Body of pancreas (tissue), 4 donors: ENCODE measurements around the gene KLF6. TPM values are rescaled to one million over a fixed set of nuclear protein-coding genes. Genes with fewer than 3 reads are reported as not detected.

ENCODE experiments used
- ATAC-seq: fragments of 150-250 bp; one replicate; pipeline ENCODE4 v1.9.1; 2016
- DNase-seq, 4 donors: peaks; one replicate each; pipeline ENCODE4 v3.0.0-alpha.2; 2019
- H3K27ac ChIP-seq, 4 donors: fragments of 200-600 bp; sonication (generic); 1 replicate in 3 of 4; 2 replicates in 1 of 4; pipeline versions ENCODE4 v1.5.1 to v1.6.1; 2016 to 2019; ENCODE audit warnings: mild to moderate bottlenecking in 1 of 4, mixed read lengths in 1 of 4, moderate library complexity in 1 of 4
- H3K27me3 ChIP-seq, 2 donors: fragments of 200-600 bp; sonication (generic); one replicate each; pipeline ENCODE4 v1.6.0; 2016; ENCODE audit warnings: mild to moderate bottlenecking in 1 of 2
- H3K36me3 ChIP-seq, 2 donors: fragments of 200-600 bp; sonication (generic); replicated peaks in 1 of 2; 2 replicates each; pipeline ENCODE4 v1.5.1; 2016; ENCODE audit warnings: low read depth in 2 of 2; ENCODE audit not compliant: insufficient read depth in 1 of 2
- H3K4me1 ChIP-seq: fragments of 200-600 bp; sonication (generic); one replicate; pipeline ENCODE4 v1.6.0; 2016
- H3K4me3 ChIP-seq, 2 donors: fragments of 200-600 bp; sonication (generic); 1 replicate in 1 of 2; 2 replicates in 1 of 2; pipeline ENCODE4 v1.5.1; 2016 to 2019
- H3K9me3 ChIP-seq, 3 donors: fragments of 200-600 bp; sonication (generic); 1 replicate in 2 of 3; 2 replicates in 1 of 3; pipeline ENCODE4 v1.5.1; 2016
- CTCF ChIP-seq, 7 experiments: fragments of 450-650 bp in 4 of 7; fragments of 200-600 bp in 3 of 7; sonication (generic) in 3 of 7; IDR thresholded peaks; one replicate each; pipeline ENCODE4 v1.5.1; 2016 to 2019; ENCODE audit warnings: antibody characterized with exemption in 7 of 7
- POLR2A ChIP-seq, 3 donors: fragments of 450-650 bp; IDR thresholded peaks; one replicate each; pipeline ENCODE4 v1.6.1; 2016; ENCODE audit warnings: antibody characterized with exemption in 3 of 3, mild to moderate bottlenecking in 2 of 3
- WGBS, 2 donors: methylation state at CpG; one replicate each; pipeline ENCODE4 v1.1.5; 2017; 5-methylcytosine and 5-hydroxymethylcytosine counted together
- intact Hi-C: fragments of 100-400 bp; cut with DNase I; formaldehyde crosslinking; loops from one replicate; pipeline ENCODE4 v1.15.1; 2023
- total RNA-seq, 2 donors: library from RNA; depleted of rRNA; stranded (reverse); fragments of >200 nt; gene quantifications; one replicate each; pipeline ENCODE4 v1.1.0, GENCODE V29; 2016

KLF6 gene
- total RNA-seq, 2 donors from 2014 or later: 92.1 to 294 TPM

DNA sequence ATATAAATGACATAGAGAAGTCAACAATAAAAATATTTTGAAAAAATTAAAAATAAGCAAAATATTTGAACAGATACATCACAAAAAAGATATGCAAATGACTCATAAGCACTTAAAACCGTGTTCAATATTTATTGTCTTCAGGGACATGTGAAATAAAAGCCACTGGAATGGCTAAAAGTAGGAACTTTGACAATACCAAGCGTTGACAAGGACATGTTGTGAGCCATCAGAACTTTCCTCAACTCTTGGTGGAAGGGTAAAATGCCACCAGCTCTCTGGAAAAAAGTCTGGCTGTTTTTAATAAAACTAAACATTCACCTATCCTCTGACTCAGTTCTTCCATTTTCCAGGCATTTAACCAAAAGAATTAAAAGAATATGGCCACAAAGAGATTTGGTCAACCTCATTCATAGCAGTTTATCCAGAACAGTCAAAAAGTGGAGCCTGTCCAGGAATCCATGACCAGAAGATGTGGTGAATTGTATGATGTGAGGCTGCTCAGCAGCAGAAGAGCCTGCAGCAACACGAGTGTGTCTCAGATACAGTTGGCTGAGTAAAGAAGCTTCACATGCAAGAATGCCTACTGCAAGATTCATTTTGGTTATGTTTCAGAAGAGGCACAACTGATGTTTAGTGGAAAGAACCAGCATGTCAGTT is 7.1 kb upstream of the KLF6 start:
- no peaks in the 10 kb centered on the region for H3K36me3 ChIP-seq
- ATAC-seq (no peak), DNase-seq (no peak)
- TF ChIP-seq CTCF (IDR thresholded peaks at IDR 0.05) (no peak), POLR2A (IDR thresholded peaks at IDR 0.05) (no peak)
- no peak overlapping the region for H3K27ac ChIP-seq
- H3K27me3 ChIP-seq: no peaks in the 10 kb centered on the region
- H3K9me3 ChIP-seq: no peaks in the 10 kb centered on the region
- no peak overlapping the region for H3K4me3 ChIP-seq
- intact Hi-C loops: no loop called here
- 75 to 79% methylated on average over 3 of the region's 3 CpGs for WGBS, 2 donors
- H3K4me1 ChIP-seq: peaks cover under 1% of the 10 kb centered on the region

DNA sequence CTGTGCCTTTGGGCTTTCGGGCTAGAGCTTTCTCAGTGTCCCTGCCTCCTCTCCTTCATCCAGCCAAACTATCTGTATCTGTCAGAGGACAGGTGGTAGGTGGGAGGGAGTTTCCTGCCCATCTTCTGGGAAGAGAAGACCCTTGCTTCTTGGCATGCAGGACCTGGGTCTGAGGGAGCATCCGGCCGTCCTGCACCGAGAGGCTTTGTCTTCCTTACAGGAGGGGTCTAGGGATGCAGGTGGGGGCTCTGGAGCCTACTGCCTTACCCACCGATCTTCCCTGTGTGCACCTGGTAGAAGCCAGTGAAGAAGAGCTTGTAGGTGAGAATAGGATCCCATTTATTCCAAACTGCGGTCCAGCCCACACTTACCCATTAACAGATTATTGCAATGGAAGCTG is 5.8 kb upstream of the KLF6 start:
- Histone ChIP-seq H3K27ac (no peak overlapping the region), H3K4me1 (peaks cover 13% of the 10 kb centered on the region), H3K4me3 (no peak overlapping the region), H3K36me3 (no peaks in the 10 kb centered on the region), H3K9me3 (no peaks in the 10 kb centered on the region), H3K27me3 (no peaks in the 10 kb centered on the region)
- ATAC-seq (no peak), DNase-seq (no peak)
- TF ChIP-seq POLR2A (IDR thresholded peaks at IDR 0.05) (no peak), CTCF (IDR thresholded peaks at IDR 0.05) (no peak)
- WGBS, 2 donors: 69 to 92% methylated on average over 2 to 6 of the region's 6 CpGs
- intact Hi-C loops: no loop called here

DNA sequence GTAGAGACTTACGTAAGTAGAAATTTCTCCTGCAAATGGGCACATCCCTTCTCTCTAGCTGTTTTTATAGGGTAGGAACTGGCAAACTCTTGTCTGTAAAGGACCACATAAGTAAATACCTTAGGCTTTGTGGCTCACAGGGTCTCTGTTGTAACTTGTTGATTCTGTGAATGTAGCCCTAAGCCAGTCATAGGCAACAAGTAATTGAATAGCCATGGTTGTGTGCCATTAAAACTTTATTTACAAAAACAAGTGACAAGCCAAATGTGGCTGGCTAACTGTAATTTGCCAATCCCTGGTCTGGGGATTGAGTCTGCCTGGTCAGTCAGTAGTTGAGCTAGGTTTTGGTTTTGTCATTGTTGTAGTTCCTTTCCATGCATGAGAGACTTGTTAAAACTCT is 5.3 kb upstream of the KLF6 start:
- H3K4me1 ChIP-seq: peaks cover 13% of the 10 kb centered on the region
- 90 to 96% methylated on average over 1 of the region's 1 CpG for WGBS, 2 donors
- DNase-seq (no peak), ATAC-seq (no peak)
- TF ChIP-seq POLR2A (IDR thresholded peaks at IDR 0.05) (no peak), CTCF (IDR thresholded peaks at IDR 0.05) (no peak)
- H3K27me3 ChIP-seq: no peaks in the 10 kb centered on the region
- H3K4me3 ChIP-seq: no peak overlapping the region
- H3K9me3 ChIP-seq: no peaks in the 10 kb centered on the region
- intact Hi-C loops: no loop called here
- H3K27ac ChIP-seq: no peak overlapping the region
- no peaks in the 10 kb centered on the region for H3K36me3 ChIP-seq

- Histone ChIP-seq H3K27me3 (no peaks in the 10 kb centered on the region), H3K27ac (no peak overlapping the region), H3K4me3 (no peak overlapping the region), H3K4me1 (peaks cover 13% of the 10 kb centered on the region), H3K9me3 (no peaks in the 10 kb centered on the region), H3K36me3 (no peaks in the 10 kb centered on the region)
- TF ChIP-seq CTCF (IDR thresholded peaks at IDR 0.05) (no peak), POLR2A (IDR thresholded peaks at IDR 0.05) (no peak)
- no peak for DNase-seq
- ATAC-seq: no peak
- 92 to 95% methylated on average over 2 of the region's 2 CpGs for WGBS, 2 donors
- intact Hi-C loops: no loop called here
Measured at GRCh38 chr10:3789621-3790020, 4.6 kb upstream of the KLF6 start.

DNA sequence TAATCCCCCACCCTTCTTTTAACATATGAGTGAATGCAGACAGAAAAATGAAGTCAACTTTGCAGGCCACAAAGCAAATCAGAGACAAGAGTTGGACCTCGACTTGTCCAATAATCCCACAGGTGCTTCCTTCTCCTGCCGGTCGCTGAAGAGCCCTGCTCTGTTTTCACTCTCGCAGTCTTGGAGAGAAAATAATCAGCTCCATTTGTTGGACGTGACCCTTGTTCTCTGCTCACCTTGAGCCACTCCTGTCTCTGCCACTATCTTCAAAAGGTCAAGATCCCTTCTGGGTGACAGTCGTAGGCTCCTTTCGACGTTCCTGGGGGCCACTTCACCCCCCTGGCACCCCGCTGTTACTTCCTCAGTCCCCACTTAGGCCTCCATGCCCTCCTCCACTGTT is 2.8 kb upstream of the KLF6 start:
- H3K9me3 ChIP-seq: no peaks in the 10 kb centered on the region
- H3K4me3 ChIP-seq: no peak overlapping the region
- ATAC-seq (no peak), DNase-seq (no peak)
- no peaks in the 10 kb centered on the region for H3K27me3 ChIP-seq
- 73 to 76% methylated on average over 9 of the region's 9 CpGs for WGBS, 2 donors
- no peak for TF ChIP-seq POLR2A (IDR thresholded peaks at IDR 0.05)
- TF ChIP-seq CTCF (IDR thresholded peaks at IDR 0.05): no peak
- H3K4me1 ChIP-seq: peaks cover 13% of the 10 kb centered on the region
- no peaks in the 10 kb centered on the region for H3K36me3 ChIP-seq
- peak overlapping the region in 3 of 4 donors; percentile 100 for H3K27ac ChIP-seq
- intact Hi-C loops: no loop called here
